ENCODE measurements around the gene CABS1.

CABS1 gene

GRCh38 chr4:70371987-70372386 lies 37.2 kb downstream of the CABS1 start:
- no peak overlapping the region for H3K27ac ChIP-seq
- TF ChIP-seq, protein P1, sequence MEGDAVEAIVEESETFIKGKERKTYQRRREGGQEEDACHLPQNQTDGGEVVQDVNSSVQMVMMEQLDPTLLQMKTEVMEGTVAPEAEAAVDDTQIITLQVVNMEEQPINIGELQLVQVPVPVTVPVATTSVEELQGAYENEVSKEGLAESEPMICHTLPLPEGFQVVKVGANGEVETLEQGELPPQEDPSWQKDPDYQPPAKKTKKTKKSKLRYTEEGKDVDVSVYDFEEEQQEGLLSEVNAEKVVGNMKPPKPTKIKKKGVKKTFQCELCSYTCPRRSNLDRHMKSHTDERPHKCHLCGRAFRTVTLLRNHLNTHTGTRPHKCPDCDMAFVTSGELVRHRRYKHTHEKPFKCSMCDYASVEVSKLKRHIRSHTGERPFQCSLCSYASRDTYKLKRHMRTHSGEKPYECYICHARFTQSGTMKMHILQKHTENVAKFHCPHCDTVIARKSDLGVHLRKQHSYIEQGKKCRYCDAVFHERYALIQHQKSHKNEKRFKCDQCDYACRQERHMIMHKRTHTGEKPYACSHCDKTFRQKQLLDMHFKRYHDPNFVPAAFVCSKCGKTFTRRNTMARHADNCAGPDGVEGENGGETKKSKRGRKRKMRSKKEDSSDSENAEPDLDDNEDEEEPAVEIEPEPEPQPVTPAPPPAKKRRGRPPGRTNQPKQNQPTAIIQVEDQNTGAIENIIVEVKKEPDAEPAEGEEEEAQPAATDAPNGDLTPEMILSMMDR (conservative IDR thresholded peaks at IDR 0.05) = no peak

GRCh38 chr4:70372760-70373159 lies 38.0 kb downstream of the CABS1 start:
- H3K27ac ChIP-seq = no peak overlapping the region
- TF ChIP-seq, protein P1 (conservative IDR thresholded peaks at IDR 0.05) = no peak

DNA sequence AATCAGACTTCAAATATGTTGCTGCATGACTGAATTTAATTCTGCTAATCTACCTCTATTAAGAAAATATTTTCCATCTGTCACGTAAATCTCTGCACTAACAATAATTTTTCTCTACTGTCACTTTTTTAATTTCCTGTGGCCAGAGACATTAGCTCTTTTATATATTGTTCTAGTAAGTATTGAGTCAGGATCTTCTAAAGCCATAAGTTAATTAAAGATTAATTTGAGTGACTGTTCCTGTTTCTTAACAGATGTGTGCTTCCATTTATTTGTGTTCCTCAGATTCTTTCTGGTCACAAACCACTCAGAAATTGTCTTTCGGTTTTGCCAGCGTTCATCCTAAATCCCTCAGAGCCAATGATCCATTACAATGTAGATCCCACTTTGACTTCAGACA lies 45.8 kb downstream of the CABS1 start:
- TF ChIP-seq, protein P1 (conservative IDR thresholded peaks at IDR 0.05) = no peak
- no peak overlapping the region for H3K27ac ChIP-seq

DNA sequence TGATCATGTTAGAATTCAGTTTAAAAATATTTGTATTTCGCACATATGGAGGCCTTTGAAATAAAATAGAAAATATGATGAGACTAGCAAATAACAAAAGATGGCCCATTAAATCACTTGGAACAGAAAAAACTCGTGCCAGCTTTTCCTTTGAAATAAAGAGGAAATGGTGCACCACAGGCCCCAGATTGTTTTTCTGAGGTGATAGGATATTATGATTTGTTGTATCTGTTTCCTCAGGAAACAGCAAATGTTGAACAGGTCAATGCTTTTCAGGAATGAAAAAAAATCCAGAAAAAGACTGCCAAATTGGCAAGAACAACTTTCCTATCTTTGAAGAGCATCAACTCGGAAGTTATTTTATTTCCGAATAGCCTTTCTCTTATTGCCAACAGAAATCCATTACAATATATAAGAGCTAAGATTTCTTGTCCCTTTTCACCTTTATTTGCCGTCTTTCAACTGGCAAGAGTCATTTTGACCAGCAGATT lies 48.0 kb downstream of the CABS1 start, which contains the start of gene SMR3B:
TSS of gene SMR3B (plus strand) at position 441 of the 491 bp plus-strand sequence. CDS start 1,380 bp downstream, outside the sequence.
- H3K27ac ChIP-seq = no peak within 1 kb of the TSS
- TF ChIP-seq, protein P1 (conservative IDR thresholded peaks at IDR 0.05) = no peak
